ENCODE results near the gene SLC39A11.

Gene SLC39A11

DNA sequence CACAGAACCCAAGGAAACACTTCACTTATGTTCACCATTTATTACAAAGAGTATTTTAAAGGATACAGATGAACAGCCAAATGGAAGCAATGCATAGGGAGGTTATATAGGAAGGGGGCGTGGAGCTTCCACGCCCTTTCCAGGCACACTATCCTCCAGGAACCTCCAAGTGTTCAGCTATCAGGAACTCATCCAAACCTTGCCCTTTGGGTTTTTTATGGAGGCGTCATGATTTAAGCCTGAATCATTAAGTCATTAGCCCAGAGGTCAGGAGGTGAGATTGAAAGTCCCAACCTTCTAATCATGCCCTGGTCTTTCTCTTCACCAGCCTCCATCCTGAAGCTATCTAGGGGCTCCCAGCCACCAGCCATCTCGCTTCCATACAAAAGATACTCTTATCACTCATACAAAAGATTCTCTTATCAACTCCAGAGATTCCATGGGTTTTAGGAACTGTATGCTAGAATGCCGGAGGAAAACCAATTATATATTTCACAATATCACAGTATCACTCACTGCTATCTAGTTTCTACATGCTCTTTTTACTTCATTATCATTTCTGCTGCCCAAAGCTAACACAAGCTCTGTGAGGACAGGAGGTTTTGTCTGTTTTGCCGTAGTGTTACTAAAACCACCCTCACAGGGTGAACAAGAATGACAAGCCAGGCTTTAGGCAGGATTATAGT, 213.4 kb downstream of the SLC39A11 start:
- no peak for DNase-seq (ENCODE audit: low read depth in 1 of 2, low spot score in 1 of 2)

DNA sequence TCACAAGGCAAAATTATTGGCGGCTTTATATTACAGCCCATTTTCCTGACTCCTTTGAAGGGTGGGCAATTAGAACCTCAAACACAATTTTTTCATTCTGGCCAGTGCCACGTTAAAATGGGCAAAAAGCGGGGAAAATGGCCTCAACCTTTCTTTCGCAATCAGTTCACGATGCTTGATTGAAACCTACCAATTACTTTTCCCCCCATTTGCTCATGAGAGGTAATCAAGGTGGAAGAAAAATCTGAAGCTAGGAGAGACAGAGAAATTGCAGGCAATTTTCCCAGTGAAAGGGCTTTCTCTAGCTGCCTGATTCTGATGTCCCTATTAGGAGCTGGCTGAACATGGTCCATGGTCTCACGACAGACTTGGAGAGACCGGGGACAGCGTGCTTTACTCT, 215.1 kb downstream of the SLC39A11 start:
- DNase-seq (ENCODE audit: low read depth in 1 of 2, low spot score in 1 of 2), result no peak

DNA sequence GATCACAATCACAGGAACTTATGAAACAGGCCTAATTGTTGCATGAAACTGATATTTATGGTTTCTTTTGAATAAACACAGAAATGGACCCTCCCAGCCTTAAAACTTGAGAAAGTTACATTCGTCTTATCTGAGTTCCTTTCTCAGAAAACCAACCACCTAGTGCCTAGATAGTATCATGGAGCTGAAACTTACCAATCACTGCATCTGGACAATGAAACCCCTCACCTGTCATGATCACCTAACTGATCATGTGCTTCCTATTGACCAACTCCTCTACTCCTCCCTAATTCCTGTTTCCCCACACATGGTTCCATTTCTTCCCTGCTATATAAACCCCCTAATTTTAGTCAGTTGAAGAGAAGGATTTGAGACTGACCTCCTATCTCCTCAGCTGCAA, 216.1 kb downstream of the SLC39A11 start:
- no peak for DNase-seq (ENCODE audit: low read depth in 1 of 2, low spot score in 1 of 2)

DNA sequence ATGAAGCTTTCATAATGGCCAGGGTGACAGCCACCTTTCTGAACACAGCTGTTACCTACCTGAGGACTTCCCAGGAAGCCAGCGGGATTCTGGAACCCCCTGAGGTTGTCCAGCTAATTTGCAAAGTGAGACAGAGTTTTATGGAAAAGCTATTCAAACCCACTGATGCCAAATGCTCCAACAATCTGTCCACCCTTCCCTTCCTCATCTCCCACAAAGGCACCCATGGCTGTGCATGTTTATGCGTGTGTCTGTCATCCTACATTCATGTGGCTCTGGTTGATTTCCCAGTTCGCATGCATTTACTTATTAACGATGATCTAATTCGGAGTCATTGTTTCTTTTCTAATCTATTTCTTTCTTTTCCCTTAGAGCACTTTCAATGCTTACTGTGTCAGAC, 217.1 kb downstream of the SLC39A11 start:
- DNase-seq (ENCODE audit: low read depth in 1 of 2, low spot score in 1 of 2), result no peak

DNA sequence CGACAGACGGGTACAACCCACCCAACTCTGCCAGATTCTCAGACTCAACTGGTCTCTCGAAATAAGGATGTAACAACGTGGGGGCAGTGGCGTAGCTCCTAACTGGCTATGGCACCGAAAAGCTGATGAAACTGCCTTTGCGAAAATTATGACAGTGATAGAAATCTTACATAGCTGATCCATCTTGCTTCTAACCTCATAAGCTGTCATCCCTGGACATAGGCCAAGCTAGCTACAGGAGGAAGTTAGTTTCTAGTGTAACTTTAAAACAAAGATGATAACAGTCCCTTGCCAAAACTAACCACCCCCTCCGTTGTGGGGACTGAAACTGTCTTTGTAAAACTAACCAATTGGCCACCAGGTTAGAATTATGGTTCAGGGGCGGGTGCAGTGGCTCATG, 220.1 kb downstream of the SLC39A11 start:
- no peak for DNase-seq (ENCODE audit: low read depth in 1 of 2, low spot score in 1 of 2)

DNA sequence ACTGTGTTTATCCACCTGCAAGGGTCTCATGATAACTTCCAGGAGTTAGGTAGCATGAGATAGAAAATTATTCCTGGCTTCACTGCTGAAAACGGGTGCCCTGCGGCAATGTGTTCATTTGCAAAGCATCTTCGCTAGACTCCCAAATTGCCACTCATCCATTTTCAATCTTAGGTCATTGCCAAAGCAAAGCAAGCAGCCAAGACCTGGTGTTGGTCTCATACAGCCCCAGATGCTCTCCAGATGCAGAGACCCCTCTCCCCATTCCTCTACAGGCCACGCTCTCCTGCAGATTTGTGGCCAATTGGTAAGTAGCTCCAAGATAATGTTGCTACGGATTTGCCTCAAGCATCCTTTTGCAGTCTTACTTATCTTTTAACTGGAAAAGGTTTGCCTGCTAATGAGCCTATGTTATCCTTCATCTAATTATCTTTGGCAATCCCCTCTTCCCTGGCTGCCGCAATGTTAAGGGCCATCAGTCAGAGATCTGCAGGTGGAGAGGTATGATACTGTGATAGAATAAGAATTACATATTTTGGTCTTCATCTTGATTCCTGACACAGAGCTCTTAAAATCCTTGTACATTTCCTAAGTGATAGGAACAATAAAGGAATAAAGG, 222.0 kb downstream of the SLC39A11 start:
- DNase-seq (ENCODE audit: low read depth in 1 of 2, low spot score in 1 of 2), result no peak

DNA sequence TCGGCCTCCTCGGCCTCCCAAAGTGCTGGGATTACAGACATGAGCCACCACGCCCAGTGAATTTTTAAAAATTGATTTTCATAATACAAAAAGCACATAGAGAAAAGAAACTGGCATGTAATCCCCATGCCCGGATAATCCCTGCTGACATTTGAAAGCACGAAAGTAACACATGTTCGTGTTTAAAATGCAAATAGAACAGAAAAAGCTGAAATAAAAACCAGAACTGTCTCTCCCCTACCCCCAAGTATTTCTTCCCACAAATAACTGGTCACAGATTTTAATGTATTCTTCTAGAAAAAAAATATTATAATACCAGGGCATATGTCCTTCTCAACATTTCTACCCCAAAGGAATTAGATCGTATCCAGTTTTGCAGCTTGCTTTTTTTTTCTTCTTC, 222.9 kb downstream of the SLC39A11 start:
- DNase-seq (ENCODE audit: low read depth in 1 of 2, low spot score in 1 of 2), result no peak

DNA sequence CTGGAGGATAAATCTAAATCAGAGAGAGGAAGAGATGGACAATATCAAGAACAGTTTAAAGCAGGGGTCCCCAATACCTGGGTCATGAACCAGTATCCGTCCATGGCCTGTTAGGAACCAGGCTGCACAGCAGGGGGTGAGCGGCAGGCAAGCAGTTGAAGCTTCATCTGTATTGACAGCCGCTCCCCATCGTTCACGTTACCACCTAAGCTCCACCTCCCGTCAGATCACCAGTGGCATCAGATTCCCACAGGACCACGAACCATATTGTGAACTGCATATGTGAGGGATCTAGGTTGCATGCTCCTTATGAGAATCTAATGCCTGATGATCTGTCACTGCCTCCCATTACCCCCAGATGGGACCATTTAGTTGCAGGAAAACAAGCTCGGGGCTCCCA, 226.5 kb downstream of the SLC39A11 start:
- no peak for DNase-seq (ENCODE audit: low read depth in 1 of 2, low spot score in 1 of 2)

DNA sequence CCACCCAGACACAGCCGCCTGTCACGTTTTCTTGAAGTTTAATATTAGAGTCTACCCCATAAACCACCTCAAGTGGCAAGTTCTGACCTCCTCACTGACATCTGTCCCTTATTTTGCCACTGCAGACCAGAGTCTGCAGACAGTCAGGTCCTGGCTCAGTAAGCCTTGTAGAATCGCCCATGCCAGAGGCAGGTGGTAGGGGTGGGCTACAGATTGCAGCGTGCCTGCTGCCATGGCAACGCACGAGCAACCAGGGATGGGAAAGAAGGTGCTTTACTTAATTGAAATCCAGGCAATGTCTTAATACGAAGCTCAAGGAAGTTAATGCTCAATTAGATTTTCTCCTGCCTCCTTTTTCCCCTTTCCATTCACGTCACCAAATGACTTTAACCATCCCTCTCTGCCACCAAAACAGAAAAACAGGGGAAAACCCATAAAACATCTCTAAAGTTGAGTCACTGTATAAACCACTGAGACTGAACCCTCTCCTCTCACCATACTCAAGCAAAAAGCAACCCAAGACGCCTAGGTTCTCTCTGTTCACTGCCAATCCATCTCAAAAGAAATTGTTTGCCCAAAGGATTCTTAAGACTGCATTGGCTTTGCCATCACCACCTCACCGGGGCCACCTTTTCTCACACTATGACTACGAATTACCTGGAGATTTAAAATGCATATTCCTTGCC, 228.8 kb downstream of the SLC39A11 start:
- no peak for DNase-seq (ENCODE audit: low read depth in 1 of 2, low spot score in 1 of 2)

DNA sequence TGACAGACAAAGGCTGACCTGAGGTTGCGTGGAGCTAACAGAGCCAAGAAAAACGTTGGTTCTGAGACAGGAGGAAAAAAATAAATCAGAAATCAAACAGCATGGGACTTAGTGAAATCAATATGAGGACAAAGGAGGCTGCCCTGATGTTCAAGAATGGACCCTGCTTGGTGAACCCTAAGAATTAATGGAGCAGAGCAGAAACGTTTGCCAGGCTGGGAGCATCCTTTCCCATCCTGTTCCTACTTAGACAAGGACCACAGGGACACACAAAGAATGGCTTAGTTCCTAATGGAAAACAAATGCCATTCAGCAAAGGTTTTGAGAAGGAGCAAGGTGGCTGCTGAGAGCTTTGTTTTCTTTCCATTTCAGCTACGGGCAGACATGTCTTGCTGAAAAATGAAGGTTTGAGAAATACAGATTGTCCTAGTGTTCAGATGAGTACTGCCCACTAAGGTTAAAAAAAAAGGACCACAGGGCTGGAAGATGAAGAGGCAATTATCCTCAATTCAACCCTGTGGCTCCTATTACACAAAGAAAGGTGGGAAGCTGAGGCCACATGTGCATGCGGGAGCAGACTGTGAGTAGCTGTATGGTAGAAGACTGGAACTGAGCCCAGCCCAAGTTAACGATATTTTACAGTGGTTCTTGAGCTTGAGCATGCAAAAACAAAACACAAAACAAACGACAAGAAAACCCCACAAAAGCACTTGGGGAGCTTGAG, 230.1 kb downstream of the SLC39A11 start:
- DNase-seq (ENCODE audit: low read depth in 1 of 2, low spot score in 1 of 2), result no peak

DNA sequence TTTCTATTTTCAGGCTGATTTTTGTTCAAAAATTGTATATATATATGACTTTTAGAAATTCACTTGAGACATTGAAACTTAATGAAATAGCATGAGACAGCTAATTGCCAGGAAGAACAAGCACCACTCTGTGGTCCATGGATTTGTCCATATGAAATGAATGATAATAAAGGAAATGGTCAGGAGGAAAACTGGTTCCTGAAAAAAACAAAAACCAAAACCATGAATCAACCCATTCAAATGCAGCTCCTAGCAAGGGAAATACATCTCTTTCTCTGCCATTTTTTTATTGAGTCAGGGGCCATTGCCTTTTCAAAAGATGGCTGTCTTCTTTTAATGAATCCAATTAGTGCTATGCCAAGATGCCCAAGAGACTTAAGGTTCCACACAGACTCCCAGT, 230.7 kb downstream of the SLC39A11 start:
- no peak for DNase-seq (ENCODE audit: low read depth in 1 of 2, low spot score in 1 of 2)

DNA sequence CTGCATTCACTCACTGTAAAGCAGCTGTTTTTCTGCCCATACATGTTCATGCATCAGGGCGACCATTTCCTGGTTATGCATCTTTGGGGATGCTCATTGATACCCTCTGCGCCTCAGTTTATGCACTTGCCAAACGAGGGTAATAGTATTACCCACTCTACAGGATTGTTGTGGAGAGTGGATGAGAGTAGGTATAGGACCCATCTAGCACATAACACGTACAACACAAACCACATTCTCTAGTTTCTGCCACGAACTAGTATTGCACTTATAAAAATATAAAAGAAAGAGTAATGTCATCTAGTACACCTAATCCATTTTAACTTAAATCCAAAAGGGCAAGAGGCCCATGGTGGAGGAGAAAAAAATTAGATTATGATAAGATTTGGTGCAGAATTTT, 231.7 kb downstream of the SLC39A11 start:
- DNase-seq (ENCODE audit: low read depth in 1 of 2, low spot score in 1 of 2), result no peak

DNA sequence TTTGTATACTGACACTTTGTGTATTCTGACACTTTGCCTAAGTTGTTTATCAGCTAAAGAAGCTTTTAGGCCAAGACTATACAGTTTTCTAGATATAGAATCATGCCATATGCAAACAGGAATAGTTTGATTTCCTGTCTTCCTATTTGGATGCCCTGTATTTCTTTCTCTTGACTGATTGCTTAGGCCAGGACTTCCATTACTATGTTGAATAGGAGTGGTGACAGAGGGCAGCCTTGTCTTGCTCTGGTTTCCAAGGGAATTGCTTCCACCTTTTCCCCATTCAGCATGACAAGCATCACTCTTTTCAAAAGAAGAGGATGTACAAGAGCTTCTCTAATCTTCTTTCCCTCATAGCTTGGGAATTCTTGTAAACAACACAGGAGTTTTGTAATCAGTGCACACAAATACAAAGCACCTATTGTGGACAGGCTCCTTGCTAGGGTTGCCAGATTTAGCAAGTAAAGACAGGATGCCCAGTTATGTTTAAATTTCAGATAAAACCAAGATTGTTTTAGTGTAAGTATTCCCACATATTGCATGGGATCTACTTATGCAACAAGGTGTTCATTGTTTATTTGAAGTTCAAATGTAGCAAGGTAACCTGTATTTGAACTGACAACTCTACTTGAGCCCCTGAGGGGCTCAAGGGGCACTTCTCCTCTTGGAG, 233.5 kb downstream of the SLC39A11 start:
- no peak for DNase-seq (ENCODE audit: low read depth in 1 of 2, low spot score in 1 of 2)

DNA sequence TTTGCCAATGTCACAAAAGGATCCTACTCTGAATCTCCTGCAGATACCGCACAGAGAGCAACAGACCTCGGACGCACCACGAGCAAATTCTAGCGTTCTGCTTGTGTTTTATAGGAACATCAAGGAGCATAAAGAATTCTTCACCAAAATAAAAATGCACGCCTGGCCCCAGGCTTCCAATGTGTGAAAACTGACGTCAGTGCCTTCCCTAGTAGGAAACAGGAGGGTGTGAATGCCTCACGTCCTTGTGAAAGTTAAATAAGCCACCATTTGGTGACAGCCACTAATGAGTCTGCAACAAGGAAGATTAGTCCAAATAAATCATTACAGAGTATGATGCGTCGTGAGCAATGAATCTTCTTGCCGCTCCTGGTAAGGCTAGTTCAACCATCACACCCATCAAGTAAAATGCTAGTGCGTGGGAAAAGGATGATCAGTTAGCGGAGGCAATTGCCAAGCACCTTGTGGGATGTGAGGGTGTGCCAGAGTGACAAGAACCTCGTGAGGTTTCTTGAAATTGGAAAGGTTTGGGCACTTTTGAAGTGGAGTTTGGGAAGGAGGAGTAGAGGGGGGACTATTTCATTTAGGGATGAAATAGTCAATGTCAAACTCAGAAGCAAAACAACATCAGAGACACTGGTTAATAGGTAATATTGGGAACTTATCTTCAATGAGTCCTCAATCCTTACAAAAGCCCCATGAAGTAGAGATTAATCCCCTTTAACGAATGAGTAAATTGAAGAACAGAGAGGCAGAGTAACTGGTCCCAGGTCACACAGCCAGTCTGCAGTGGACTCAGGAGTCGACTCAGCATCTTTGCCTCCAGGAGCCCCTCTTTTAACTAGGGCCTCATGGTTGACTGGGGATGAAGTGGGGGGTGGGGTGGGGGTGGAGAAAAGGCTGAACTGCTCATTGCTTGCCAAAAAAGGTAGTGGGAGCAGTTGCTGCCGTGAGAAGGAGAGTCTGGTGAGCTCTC, 238.8 kb downstream of the SLC39A11 start:
- no peak for DNase-seq (ENCODE audit: low read depth in 1 of 2, low spot score in 1 of 2)

DNA sequence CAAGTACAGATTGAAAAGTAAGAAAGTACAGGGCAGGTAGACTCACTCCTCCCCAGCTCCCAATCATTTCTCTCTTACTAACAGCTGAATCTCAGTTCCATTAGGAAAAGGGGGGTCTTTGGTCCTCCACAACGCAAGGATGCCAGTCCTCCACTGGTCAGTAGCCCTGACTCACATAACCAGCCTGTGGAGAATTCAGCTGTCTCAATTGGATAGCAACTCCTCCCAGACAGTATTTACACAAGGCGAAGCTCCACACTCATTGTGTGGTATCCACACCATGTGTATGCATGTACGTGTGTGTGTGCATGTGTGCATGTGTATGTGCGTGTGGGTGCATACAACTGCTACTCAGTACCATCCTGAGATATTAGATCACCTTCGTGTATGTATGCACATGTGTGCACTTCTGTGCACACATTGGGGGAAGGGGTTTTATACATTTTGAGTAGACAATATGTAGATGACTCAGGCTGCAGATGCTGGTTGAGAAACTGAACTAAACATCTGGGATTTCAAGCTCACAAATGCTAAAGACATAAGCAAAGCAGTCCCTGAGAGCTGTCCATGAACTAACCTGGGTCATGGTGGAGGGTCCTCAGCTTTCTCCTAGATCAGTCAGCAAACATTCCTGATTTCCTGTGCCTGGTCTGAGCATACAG, 240.1 kb downstream of the SLC39A11 start:
- DNase-seq (ENCODE audit: low read depth in 1 of 2, low spot score in 1 of 2), result no peak

DNA sequence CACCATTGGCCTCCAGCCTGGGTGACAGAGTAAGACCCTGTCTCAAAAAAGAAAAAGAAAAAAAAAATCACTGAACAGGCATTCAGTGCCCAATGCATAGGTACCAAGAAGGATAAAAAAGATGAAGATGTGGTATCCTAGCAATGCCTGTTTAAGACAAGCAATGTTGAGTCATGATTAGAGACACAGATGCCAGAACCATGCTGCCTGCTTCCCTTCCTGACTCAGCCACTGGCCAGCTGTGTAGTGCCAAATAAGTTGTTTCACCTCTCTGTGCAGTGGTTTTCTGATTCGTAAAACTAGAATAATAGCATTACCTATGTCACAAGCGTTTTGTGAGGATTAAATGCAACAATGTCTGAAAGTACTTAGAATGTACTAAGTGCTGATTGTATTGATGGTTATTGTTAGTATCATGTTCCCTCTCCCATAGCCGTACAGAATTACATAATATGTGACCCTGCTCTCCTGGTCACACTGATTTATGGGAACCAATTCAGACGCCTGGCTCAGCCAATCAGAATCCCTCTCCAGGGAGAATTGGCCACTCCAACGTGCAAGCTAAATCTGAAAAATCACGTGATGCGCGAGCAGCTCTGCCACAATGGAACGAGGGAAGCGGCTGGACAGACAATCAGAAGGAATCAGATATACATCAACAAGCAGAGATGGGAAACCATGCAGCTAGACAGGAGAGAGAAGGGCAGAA, 241.9 kb downstream of the SLC39A11 start:
- no peak for DNase-seq (ENCODE audit: low read depth in 1 of 2, low spot score in 1 of 2)

DNA sequence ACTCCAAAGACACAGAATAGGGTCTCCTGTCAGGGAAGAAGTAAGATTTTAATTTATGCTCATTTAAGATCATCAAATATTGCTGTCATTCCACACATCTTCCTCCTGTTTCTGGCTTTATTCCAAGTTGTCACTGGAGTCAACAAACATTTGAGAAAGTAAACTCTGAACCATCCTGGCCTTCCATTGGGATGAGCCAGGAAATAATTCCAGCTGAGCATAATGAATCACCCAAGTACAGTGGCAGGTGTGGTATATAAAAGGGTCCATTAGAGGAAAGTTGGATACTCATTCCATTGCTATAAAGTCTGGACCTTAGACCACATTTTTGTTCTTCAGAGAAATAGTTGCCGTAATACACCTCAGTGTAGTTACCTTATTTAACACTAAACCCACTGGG, 246.1 kb downstream of the SLC39A11 start:
- DNase-seq (ENCODE audit: low read depth in 1 of 2, low spot score in 1 of 2), result no peak

DNA sequence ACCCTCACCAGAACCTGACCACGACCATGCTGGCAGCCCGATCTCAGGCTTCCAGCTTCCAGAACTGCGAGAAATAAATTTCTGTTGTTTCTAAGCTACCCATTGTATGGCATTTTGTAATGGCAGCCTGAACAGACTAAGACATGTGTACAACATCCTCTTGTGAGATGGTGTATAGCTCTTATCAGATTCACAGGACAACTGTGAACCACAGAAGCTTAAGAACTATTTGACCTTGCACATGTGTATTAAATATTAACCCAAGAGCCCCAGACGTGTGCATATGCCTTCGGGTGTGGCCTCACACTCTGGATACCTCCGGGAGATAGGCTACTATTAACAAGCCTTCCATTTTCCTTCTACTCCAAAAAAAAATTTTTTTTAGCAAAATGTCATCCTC, 248.9 kb downstream of the SLC39A11 start:
- DNase-seq (ENCODE audit: low read depth in 1 of 2, low spot score in 1 of 2), result no peak

DNA sequence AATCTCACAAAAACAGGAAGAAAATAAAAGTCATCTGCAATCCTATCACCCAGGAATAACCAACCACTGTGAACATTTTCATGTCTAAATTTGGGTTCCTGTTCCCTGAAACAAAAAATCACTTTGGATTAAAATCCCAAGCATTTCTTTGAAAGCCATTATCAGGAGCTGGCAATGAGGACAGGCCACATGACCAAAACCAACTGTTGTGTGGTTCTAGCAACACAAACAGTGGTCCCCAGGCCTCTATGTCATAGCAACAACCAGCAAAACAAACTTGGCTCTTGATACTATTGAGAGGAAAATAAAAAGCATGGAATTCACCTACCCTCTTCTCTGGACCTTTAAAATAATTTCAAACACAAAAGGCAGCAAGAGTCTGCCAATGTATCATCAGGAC, 252.5 kb downstream of the SLC39A11 start:
- DNase-seq (ENCODE audit: low read depth in 1 of 2, low spot score in 1 of 2), result no peak

Data from activated CD4-positive, alpha-beta T cell treated with anti-CD3 and anti-CD28 coated beads, Interleukin-2, amount 50 U/mL, for 24 hours (primary cell).